ENCODE results near the gene AP1S3.
"Not testable (repeated sequence)": the region's sequence is repeated elsewhere in the genome, so short reads cannot be mapped to it uniquely, and the experiment has no call there.

The AP1S3 gene

DNA sequence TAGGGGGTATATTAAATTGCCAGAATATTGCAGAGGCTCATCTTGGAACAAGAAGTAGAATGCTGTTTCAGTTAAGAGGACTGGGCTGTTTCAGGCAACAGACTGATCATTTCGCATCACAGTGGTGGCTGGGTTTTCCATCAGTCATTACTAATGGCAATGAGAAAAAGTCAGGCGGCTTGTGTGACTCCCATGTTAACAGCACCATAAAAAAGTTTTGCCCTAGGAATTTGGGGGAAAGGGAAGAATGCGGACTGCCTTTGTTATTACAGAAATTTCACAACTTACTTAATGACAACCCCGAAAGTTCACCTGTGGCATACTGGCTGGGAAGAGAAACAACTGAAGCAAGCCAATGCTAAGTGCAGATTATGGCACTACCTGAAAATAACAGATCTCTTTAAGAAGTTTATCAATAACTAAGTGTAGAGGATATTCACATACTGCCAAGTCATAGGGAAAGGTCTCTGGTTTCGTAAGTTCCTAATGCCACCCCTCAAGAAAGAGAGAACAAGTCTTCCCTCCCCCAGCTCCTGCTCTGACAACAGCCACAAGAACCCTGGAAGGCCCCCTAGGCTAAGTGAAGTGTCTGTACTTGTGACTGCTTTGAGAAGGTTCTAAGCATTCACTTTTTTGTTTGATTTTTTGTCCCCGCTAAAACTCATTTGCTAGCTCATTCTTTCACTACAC is 40.5 kb upstream of the AP1S3 start:
- H3K27ac ChIP-seq (ENCODE audit: low read length), result no peak overlapping the region
- no peaks in the 10 kb centered on the region for H3K4me1 ChIP-seq (ENCODE audit: low read length)
- H3K9me2 ChIP-seq (replicated peaks; ENCODE audit: insufficient read depth, low read length), result no peaks in the 10 kb centered on the region
- no peaks in the 10 kb centered on the region for H3K9me3 ChIP-seq (replicated peaks; ENCODE audit: insufficient read depth, low read length)
- H3K36me3 ChIP-seq (replicated peaks; ENCODE audit: insufficient read depth, low read length), result no peaks in the 10 kb centered on the region; the same call in 1 of the 2 replicates
- H4K20me1 ChIP-seq (ENCODE audit: insufficient read depth, low read length), result no peaks in the 10 kb centered on the region
- H3K79me2 ChIP-seq (ENCODE audit: low read length), result no peaks in the 10 kb centered on the region
- no peaks in the 10 kb centered on the region for H3F3A ChIP-seq (ENCODE audit: insufficient read depth, low read length)
- no peak overlapping the region for H3K4me2 ChIP-seq (ENCODE audit: low read depth, low read length)
- no peak overlapping the region for H3K9ac ChIP-seq (ENCODE audit: low read length)
- TF ChIP-seq, protein P1, sequence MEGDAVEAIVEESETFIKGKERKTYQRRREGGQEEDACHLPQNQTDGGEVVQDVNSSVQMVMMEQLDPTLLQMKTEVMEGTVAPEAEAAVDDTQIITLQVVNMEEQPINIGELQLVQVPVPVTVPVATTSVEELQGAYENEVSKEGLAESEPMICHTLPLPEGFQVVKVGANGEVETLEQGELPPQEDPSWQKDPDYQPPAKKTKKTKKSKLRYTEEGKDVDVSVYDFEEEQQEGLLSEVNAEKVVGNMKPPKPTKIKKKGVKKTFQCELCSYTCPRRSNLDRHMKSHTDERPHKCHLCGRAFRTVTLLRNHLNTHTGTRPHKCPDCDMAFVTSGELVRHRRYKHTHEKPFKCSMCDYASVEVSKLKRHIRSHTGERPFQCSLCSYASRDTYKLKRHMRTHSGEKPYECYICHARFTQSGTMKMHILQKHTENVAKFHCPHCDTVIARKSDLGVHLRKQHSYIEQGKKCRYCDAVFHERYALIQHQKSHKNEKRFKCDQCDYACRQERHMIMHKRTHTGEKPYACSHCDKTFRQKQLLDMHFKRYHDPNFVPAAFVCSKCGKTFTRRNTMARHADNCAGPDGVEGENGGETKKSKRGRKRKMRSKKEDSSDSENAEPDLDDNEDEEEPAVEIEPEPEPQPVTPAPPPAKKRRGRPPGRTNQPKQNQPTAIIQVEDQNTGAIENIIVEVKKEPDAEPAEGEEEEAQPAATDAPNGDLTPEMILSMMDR (IDR thresholded peaks at IDR 0.05; ENCODE audit: low read length), result no peak
- TF ChIP-seq EZH2phosphoT487 (IDR thresholded peaks at IDR 0.05; ENCODE audit: low read length), result no peak
- TF ChIP-seq EZH2 (optimal IDR thresholded peaks at IDR 0.05; ENCODE audit: low read depth, low read length), result no peak
- H3K27me3 ChIP-seq (replicated peaks; ENCODE audit: insufficient read depth, low read length), result no peaks in the 10 kb centered on the region
- H2AFZ ChIP-seq (ENCODE audit: low read length), result no peak overlapping the region
- no peak overlapping the region for H3K4me3 ChIP-seq (ENCODE audit: low read length)
- DNase-seq, result no peak

DNA sequence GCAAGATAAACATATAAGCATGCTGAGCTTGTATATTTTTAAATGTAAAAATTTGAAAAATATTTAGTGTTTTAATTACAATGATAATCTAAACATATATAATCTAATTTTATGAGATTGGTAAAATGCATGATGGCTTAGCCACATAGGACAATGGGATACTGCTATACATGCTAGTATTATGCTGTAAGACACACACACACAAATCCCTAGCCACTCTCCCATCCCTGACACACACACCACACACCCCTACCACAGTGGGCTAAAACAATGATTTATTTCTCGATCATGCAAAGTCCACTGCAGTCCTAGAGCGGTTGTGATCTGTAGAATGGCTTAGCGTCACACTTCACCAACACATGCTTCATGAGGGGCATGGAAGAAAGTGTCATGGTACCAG is 36.3 kb upstream of the AP1S3 start:
- Histone ChIP-seq H4K20me1 (ENCODE audit: insufficient read depth, low read length) (no peaks in the 10 kb centered on the region), H3K27ac (ENCODE audit: low read length) (no peak overlapping the region), H3K4me1 (ENCODE audit: low read length) (no peaks in the 10 kb centered on the region), H3K27me3 (replicated peaks; ENCODE audit: insufficient read depth, low read length) (no peaks in the 10 kb centered on the region), H3K36me3 (replicated peaks; ENCODE audit: insufficient read depth, low read length) (no peaks in the 10 kb centered on the region), H2AFZ (ENCODE audit: low read length) (no peak overlapping the region), H3K9me2 (replicated peaks; ENCODE audit: insufficient read depth, low read length) (no peaks in the 10 kb centered on the region), H3K79me2 (ENCODE audit: low read length) (no peaks in the 10 kb centered on the region), H3F3A (ENCODE audit: insufficient read depth, low read length) (no peaks in the 10 kb centered on the region; the same call in 1 of the 2 replicates), H3K9me3 (replicated peaks; ENCODE audit: insufficient read depth, low read length) (no peaks in the 10 kb centered on the region), H3K4me3 (ENCODE audit: low read length) (no peak overlapping the region), H3K4me2 (ENCODE audit: low read depth, low read length) (no peak overlapping the region), H3K9ac (ENCODE audit: low read length) (no peak overlapping the region)
- TF ChIP-seq EZH2phosphoT487 (IDR thresholded peaks at IDR 0.05; ENCODE audit: low read length) (no peak), EZH2 (optimal IDR thresholded peaks at IDR 0.05; ENCODE audit: low read depth, low read length) (no peak)
- TF ChIP-seq, protein P1 (IDR thresholded peaks at IDR 0.05; ENCODE audit: low read length), result no peak
- DNase-seq, result no peak

DNA sequence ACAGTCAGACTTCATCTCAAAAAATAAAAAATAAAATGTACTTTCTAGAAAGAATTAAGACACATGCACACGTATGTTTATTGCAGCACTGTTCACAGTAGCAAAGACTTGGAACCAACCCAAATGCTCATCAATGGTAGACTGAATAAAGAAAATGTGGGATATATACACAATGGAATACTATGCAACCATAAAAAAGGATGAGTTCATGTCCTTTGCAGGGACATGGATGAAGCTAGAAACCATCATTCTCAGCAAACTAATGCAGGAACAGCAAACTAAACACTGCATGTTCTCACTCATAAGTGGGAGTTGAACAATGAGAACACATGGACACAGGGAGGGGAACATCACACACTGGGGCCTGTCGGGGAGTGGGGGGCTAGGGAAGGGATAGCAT is 35.4 kb upstream of the AP1S3 start:
- H3K27ac ChIP-seq (ENCODE audit: low read length); H3K9ac ChIP-seq (ENCODE audit: low read length); H3K4me3 ChIP-seq (ENCODE audit: low read length); H3K36me3 ChIP-seq (replicated peaks; ENCODE audit: insufficient read depth, low read length); H3K79me2 ChIP-seq (ENCODE audit: low read length); H3K9me2 ChIP-seq (replicated peaks; ENCODE audit: insufficient read depth, low read length); H3F3A ChIP-seq (ENCODE audit: insufficient read depth, low read length); H2AFZ ChIP-seq (ENCODE audit: low read length); H3K27me3 ChIP-seq (replicated peaks; ENCODE audit: insufficient read depth, low read length); H4K20me1 ChIP-seq (ENCODE audit: insufficient read depth, low read length); H3K4me2 ChIP-seq (ENCODE audit: low read depth, low read length); H3K4me1 ChIP-seq (ENCODE audit: low read length); DNase-seq; H3K9me3 ChIP-seq (replicated peaks; ENCODE audit: insufficient read depth, low read length): not testable (repeated sequence)

DNA sequence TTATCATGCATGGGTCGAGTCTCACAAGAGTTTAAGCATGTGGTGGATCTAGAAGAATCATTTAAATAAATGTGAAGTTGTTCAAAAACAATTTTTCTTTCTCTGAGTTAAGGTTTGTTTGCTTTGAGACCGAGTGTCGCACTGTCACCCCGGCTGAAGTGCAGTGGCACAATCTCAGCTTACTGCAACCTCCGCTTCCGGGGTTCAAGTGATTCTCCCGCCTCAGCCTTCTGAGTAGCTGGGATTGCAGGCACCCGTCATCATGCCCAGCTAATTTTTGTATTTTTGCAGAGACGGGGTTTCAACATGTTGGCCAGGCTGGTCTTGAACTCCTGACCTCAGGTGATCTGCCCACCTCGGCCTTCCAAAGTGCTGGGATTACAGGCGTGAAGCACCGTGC is 34.3 kb upstream of the AP1S3 start:
- H3K79me2 ChIP-seq (ENCODE audit: low read length); H3K9me3 ChIP-seq (replicated peaks; ENCODE audit: insufficient read depth, low read length); DNase-seq; H3K27me3 ChIP-seq (replicated peaks; ENCODE audit: insufficient read depth, low read length); H2AFZ ChIP-seq (ENCODE audit: low read length); H3K4me2 ChIP-seq (ENCODE audit: low read depth, low read length); H4K20me1 ChIP-seq (ENCODE audit: insufficient read depth, low read length); H3K27ac ChIP-seq (ENCODE audit: low read length); H3K9ac ChIP-seq (ENCODE audit: low read length); H3K4me3 ChIP-seq (ENCODE audit: low read length); H3K9me2 ChIP-seq (replicated peaks; ENCODE audit: insufficient read depth, low read length); H3K36me3 ChIP-seq (replicated peaks; ENCODE audit: insufficient read depth, low read length): not testable (repeated sequence)
- Histone ChIP-seq H3F3A (ENCODE audit: insufficient read depth, low read length) (peaks cover 13% of the 10 kb centered on the region; the same call in 1 of the 2 replicates), H3K4me1 (ENCODE audit: low read length) (peaks cover 12% of the 10 kb centered on the region)

All from MM.1S (cell line).